Ammon's horn (tissue), 1 donor: ENCODE data around the gene GPR146.

Source experiments
- DNase-seq: peaks from one replicate; pipeline ENCODE4 v3.0.0-alpha.2; 2016; ENCODE audit warnings: low spot score

GPR146 gene

DNA sequence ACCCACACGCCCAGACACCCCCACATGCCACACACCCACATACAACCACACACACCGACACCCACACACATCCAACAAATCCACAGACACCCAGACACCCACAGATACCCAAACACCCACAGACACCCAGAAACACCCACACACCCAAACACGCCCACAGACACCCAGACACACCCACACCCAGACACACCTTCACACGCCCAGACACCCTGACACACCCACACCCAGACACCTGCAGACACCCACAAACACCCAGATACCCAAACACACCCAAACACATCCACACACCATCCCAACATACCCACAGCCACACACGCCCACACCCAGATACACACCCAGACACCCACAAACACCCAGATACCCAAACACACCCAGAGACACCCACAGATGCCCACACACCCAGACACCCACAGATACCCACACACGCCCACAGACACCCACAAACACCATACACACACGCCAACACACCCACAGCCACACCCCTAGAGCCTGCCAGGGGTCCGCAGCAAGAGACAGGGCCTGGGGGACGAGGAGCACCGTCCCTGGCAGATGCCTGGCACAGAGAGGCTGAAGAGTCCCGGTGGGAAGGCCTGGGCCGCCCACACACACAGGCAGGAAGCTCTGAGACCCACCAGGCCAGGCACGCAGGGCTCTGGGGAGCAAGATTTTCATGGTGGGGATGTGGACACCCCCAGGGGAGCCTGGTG, 32.9 kb upstream of the GPR146 start:
- DNase-seq = no peak

DNA sequence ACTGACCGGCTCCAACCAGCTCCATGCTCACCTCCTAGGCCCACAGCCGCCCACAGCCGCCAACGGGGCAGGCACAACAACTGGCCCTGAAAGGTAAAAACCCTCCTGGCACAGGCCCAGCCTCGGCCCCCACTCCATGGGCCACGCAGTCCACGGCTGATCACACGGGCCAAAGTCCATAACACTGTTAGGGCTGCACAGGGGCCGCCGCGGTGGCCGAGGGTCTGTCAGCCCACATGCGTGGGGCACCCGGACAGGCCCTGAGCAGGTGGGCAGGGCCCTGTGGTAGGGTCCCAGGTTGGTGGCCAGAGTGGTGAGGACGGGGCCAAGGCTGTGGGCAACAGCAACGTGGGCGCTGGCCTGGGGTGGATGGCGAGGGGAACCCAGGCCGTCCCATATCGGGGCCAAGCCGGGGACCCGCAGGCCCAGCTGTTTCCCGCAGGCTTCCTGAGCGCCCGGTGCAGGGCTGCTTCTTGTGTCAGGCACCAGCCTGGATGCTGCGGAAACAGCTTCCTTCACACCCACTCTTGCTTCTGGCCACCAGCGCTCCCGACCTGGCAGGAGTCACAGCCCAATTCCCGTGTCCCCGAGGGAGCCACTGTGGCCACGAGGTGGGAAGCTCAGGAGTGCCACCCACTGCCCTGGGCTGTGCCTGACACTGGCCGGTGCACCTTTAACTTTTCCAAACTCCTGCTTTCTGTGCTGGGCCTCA, 32.2 kb upstream of the GPR146 start:
- DNase-seq = no peak

GRCh38 chr7:1012716-1013095, 31.6 kb upstream of the GPR146 start:
- DNase-seq = no peak

GRCh38 chr7:1013581-1013980, 30.8 kb upstream of the GPR146 start:
- DNase-seq = no peak

DNA sequence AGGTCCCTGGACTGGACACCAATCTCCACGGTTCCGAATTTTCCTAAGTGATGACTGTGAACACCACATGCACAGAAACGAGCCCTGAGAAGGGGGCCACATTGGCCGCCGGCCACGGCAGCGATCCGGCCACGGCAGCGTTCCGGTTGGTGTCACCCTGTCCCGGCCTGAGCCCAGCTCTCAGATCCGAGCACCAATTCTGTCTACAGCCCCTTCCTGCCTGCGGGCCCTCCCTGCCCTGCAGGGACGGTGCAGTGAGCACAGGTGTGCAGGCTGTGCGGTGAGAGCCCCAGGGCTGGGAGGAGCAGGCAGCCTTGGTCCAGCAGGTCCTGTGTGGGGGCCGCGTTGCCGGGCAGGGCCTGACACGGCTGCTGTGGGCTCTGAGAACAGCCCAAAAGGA, 29.7 kb upstream of the GPR146 start:
- no peak for DNase-seq

DNA sequence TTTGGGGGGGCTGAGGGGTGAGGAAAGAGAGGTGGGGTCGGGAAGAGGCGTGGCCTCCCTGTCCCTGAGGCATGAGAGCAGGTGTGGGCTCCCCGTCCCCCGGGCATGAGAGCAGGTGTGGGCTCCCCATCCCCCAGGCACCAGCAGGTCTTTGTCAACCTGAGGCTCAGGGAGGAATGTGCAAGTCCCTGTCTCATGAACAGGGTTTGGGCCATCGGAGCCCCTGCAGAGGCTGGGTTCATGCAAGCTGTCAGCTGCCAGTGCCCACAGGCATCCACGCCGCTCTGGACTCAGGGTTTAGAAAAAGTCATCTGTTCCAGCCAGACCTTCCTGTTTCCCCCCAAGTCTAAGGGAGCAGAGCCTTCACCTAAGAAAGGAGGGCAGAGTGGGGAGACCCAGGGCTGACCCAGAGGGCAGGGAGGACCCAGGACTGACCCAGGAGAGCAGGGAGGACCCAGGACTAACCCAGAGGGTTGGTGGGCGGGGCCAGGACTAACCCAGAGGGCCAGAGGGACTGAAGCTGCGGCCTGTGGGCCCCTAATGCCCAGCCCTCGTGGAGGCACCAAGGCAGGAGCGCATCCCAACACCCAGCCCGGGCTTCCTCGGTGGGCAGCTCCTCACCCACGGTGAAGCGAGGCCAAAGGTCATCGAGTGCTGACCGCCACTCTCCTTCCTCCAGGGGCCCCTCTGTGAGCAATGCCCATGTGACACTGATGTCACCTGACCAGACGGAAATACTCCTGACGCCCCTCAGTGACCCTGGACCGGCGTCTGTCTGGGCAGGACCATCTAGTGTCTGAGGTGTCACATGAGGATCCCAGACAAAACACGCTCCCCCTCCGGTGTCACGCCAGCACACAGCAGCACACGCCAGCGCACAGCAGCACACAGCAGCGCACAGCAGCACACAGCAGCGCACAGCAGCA, 28.9 kb upstream of the GPR146 start:
- no peak for DNase-seq

DNA sequence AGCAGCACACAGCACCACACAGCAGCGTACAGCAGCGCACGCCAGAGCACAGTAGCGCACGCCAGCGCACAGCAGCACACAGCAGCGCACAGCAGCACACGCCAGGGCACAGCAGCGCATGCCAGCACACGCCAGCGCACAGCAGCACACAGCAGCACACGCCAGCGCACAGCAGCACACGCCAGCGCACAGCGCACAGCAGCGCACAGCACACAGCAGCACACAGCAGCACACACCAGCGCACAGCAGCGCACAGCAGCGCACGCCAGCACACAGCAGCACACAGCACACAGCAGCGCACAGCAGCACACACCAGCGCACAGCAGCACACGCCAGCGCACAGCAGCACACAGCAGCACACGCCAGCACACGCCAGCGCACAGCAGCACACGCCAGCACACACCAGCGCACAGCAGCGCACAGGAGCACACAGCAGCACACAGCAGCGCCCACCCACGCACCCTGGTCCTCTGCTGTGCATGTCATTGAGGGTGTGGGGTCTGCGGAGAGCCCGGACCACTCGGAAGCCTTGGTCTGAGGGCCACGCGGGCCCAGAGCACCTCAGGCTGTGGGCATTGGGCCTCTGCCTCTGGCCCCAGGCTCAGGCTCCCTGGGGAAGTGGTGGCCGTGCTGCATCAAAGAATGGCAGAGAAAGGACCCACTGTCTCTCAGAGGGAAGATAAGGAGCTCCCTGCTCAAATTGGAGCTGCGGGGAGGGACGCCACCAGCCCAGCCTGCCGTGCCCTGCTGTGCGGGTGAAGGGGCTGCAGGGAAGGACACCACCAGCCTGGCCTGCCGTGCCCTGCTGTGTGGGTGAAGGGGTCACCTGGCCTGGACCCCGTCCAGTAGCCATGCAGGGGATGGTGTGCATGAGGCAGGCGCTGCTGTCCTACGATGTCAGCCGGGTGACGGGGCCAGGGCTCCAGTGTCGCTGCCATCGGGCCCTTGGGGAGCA, 27.5 kb upstream of the GPR146 start:
- no peak for DNase-seq

DNA sequence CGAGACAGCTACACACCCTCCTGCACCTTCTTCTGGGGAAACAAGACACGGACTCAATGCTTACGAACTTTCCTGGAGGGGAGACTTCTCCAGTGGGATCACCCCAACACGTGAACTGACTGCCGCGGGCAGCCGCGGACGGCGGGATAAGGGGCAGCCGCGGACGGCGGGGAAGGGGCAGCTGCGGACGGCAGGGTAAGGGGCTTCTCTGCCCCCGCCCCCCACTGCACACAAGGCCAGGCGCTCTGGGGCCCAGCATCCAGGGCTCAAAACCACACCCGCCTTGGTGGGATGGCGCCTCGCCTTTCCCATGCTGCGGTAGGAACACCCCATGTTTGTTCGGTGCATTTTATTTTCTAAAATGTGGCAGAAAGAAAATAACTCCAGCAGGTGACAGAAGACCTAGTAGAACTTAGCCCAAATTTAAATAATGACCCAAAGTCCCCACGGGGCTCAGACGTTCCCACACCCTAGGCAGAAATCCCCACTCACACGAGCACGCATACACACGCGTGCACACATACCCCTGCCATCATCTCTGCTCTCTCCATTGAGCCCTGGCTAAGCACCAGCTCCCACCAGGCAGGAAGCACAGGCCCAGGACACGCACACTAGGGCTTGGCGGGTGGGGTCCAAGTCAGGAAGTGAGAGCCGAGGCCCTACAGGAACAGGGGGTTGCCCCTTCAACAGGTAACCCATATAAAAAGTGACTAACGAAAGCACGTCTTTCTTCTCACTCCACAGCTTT, 26.6 kb upstream of the GPR146 start:
- DNase-seq = no peak

- no peak for DNase-seq
These were observed 26.0 kb upstream of the GPR146 start for GRCh38 chr7:1018334-1018695.

- no peak for DNase-seq
These were observed 25.0 kb upstream of the GPR146 start for GRCh38 chr7:1019255-1019785.

DNA sequence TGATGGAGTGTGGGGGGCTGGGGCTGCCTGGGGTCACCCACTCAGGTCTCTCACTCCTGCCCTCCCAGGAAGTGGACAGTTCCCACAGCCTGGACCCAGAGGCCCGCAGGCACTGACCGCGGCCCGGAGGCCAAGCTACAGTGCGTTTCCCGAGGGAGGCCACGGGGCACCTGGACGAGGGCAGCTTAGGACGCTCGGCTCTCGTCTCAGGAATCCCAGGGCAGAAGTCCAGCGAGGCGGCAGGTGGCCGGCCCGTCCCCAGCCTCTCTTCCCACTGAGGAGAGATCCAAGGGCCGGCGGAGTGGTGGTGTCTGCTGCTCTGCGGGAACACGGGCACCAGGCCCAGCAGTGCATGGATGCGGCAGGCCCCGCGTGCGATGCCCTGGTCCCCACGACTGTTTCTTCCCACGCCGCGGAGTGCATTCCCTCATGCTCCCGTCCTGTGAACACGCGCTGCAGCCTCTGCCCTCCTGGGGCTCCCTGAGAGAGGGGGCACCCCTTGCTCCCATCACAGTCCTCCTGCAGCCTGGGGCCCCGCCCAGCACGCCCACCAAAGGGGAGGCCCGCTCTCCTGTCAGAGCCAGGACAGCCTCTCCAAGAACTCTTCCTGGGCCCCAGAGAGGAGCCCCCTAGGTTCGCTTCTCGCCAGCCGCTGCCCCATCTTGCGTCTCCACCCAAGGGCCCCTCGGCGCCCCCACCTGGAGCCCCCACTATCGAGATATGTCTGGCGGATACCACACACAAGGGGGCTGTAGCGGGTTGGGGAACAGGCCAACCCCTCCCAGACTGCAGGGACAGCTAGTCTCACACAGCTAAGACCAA, 24.3 kb upstream of the GPR146 start:
- DNase-seq = no peak

GRCh38 chr7:1020849-1021251, 23.5 kb upstream of the GPR146 start:
- no peak for DNase-seq

DNA sequence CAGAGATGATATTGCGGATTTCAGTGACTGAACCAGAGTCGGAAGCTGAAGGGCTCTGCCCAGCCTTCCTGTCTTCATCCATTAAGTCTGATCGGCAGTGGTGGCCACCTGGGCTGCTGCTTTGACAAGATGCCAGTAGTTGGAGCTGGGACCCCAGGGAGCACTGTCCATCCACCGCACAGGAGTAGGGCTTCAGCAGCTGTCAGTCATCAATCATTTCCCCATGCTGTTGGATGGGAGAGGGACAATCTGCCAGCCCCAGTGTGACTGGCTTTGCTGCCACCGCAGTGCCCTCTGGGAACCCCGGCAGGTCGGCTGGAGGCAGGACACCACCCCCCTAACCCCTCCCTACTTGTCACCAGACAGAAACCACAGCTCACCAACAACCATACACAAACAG, 23.0 kb upstream of the GPR146 start:
- no peak for DNase-seq

DNA sequence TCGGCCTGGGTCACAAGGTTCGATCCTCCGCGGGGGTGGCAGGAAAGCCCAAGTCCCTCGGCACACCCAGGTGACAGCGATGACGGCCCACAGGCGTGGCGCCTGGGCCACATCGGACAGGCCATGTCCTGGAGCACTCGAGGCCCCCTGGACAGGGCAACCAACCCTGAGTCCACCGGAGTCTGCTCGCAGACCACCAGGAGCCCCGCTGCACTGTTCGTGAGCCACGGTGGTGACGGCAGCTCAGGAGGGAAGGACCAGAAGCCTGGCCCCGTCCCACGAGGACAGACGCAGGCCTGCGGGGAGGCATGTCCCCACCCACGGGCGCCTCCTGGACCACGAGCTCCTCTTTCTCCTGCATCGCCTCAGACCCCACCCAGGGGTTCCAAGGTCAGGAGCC, 22.4 kb upstream of the GPR146 start:
- DNase-seq = no peak

- no peak for DNase-seq
These were observed 22.0 kb upstream of the GPR146 start for GRCh38 chr7:1022356-1022755.

DNA sequence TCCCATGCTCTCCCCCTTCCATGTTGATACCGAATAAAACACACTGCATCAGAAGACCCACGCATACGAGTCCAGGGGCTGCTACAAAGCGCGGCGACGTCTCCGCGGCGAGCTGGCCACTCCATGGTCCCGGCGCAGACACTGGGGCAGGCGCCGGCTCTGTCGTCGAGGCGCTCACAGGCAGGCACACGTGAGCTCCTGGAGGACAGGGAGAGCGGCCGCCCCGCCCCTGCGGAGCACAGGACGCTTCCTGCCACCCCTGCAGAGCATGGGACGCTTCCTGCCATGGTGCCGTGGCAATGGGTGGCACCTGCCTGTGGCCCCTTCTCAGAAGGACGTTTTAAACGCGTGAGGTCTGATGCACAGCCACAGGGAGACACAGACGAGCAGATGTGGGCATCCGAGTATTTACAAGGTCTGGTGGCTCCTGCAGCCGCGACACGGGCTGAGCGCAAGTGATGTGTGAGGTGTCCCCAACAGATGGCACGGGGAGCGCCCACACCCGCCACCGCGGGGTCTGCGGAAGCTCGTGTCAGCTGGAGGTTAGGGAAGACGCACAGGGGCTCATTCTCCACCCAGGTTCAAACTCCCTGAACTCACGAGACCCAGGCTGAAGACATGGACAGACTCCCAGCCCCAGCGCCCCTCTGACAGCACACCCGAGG, 21.4 kb upstream of the GPR146 start:
- no peak for DNase-seq

DNA sequence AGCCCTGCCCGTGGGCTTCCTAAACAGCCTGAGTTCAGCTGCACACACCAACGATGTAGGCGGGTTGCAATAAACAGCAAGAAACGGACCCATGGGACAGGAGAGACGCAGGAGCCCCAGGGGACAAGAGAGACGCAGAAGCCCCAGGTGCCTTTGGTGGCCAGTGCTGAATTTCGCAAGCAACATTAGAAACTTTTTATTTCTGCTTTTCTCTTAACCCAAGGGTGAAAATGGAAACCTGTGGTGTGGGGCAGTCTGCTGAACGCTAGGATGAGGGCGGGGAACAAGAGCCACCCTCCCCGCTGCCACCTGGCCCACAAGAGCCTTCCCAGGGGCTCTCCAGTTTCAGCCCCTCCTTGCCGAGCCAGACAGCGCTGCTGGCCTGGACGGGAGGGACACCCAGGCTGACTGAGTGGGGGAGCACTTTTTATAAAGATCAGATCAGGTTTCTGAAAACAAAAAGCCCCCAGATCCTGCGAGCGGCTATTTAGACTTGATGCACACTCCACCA, 20.0 kb upstream of the GPR146 start:
- no peak for DNase-seq

GRCh38 chr7:1024876-1025742, 19.2 kb upstream of the GPR146 start:
- DNase-seq = no peak
